AML-193 (cell line): ENCODE measurements around the gene GOSR1.
"Not testable (repeated sequence)": the region's sequence is repeated elsewhere in the genome, so short reads cannot be mapped to it uniquely, and the experiment has no call there.

Experiments used
- DNase-seq, 2 experiments: peaks; one replicate each; lab custom pipeline; 2025; lab: John Stamatoyannopoulos, UW

The GOSR1 gene

GRCh38 chr17:30477083-30477773, at the start of gene GOSR1:
Gene GOSR1 (plus strand): TSS chr17:30477408. CDS start chr17:30477434, 26 bp downstream.
- DNase-seq: peak; percentile 97 to 98

DNA sequence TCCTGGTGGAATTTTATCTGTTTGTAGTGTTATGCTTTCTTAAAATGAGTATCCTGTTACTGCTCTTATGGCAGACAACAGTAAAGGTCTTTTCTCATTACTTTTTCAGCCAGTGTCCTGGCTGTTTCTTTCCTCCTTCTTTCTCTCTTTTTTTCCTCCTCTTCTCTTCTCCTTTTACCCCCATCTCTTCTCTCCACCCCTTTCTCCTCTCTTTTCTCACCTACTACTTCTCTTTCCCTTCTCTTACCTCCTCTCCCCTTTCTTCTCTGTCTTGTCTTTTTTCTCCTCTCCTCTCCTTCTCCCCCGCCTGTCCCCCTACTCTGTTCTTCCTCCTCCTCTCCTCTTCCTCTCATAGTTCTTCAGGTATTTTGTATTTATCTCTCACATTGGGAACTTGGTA, 49.6 kb upstream of the GOSR1 start:
- DNase-seq: no peak

GRCh38 chr17:30429155-30429554, 48.1 kb upstream of the GOSR1 start:
- no peak for DNase-seq

DNA sequence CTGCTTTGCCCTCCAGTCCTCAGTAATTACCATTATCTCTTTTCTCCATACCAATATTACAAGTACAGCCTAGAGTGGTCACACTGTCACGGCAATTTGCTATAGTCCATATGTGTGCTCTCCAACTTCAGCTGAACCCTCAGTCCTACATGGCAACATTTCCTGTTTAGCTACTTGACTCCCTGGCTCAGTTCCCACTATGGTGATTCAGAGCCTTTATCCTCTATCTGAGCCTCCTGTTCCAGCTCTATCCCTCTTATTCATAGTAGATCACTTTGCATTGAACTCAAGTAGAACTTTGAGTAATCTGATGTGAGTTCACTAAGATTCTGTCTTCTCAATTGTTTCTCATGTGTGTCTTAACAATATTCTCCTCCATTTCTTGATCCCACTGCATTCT, 43.7 kb upstream of the GOSR1 start:
- DNase-seq: peak; percentile 48 to 69

- DNase-seq: no peak
Observed at GRCh38 chr17:30436729-30437128, 40.5 kb upstream of the GOSR1 start.

- no peak for DNase-seq
Observed at GRCh38 chr17:30443721-30444120, 33.5 kb upstream of the GOSR1 start.

DNA sequence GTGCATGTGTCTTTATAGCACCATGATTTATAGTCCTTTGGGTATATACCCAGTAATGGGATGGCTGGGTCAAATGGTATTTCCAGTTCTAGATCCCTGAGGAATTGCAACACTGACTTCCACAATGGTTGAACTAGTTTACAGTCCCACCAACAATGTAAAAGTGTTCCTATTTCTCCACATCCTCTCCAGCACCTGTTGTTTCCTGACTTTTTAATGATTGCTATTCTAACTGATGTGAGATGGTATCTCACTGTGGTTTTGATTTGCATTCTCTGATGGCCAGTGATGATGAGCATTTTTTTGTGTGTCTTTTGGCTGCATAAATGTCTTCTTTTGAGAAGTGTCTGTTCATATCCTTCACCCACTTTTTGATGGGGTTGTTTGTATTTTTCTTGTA, 30.6 kb upstream of the GOSR1 start:
- not testable (repeated sequence) for DNase-seq

DNA sequence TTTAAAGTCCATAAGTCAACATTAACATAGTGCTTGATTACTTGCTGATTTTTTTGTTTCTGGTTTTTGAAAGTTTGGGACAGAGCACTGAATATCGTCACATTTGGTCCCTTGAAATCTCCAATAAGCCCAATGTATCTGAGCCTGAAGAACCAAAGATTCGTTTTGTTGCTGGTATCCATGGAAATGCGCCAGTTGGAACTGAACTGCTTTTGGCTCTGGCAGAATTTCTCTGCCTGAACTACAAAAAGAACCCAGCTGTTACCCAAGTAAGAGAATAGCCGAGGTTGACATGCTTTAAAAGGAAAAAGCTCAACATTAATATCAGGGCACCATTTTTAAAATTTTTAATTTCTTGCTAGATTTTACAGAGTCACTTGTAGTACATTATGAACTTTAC, 27.7 kb upstream of the GOSR1 start:
- no peak for DNase-seq

DNA sequence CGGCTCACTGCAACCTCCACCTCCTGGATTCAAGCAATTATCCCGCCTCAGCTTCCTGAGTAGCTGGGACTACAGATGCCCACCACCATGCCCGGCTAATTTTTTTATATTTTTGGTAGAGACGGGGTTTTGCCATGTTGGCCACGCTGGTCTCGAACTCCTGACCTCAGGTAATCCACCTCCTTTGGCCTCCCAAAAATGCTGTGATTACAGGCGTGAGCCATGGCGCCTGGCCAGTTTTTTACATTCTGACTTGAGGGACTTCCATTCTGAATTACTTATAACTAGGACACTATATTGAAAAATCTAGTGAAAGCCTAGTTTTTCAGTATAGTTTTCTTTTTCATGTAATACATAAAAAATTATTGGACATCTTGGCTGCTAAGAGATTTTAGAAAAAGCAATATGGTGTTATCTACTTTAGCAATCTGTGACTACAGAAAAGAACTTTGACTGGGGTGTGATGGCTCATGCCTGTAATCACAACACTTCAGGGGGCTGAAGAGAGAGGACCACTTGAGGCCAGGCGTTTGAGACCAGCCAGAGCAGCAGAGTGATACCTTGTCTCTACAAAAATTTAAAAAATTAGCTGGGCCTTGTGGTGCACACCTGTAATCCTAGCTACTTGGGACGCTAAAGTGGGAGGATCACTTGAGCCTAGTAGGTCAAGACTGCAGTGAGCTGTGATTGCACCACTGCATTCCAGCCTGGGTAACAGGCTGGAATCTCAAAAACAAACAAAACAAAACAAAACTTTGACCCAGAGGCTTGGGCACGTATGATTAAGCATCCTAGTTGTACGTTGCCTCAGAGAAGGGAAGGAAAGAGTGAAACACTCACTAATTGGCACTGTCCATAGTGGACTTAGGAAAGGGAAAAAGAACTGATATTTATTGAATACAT, 26.8 kb upstream of the GOSR1 start:
- no peak for DNase-seq

DNA sequence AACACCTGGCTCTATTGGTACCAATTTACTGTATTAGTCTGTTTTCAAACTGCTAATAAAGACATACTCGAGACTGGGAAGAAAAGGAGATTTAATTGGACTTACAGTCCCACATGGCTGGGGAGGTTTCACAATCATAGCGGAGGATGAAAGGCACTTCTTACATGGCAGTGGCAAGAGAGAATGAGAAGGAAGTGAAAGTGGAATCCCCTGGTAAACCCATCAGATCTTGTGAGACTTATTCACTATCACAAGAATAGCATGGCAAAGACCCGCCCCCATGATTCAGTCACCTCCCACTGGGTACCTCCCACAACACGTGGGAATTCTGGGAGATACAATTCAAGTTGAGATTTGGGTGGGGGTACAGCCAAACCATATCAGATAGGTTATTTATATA, 22.6 kb upstream of the GOSR1 start:
- peak in 1 of 2 experiments; percentile 11 for DNase-seq

- no peak for DNase-seq
Observed at GRCh38 chr17:30458371-30458770, 18.8 kb upstream of the GOSR1 start.

- not testable (repeated sequence) for DNase-seq
Observed at GRCh38 chr17:30458797-30459413, 18.3 kb upstream of the GOSR1 start.

DNA sequence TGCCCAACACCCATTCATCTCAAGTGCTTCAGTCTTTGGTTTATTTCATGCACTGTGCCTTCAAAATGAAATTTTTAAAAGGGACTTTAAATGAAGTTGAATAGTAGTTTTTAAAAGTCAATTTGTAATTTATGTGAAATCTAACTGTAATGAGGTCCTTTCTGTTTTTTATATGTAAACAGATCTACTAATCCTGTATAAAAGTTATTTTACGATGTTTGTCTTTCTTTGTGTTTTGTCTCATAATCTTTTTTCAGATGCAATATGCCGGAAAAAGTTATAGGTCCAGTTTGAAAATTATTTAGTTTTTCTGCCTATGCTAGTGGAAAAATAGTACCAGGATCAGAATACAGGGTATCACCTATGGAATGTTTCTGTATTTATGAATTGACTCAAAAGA, 8.7 kb upstream of the GOSR1 start:
- no peak for DNase-seq

- DNase-seq: no peak
Observed at GRCh38 chr17:30472238-30472890, 4.8 kb upstream of the GOSR1 start.

GRCh38 chr17:30475206-30475605, 2.0 kb upstream of the GOSR1 start:
- DNase-seq: no peak

DNA sequence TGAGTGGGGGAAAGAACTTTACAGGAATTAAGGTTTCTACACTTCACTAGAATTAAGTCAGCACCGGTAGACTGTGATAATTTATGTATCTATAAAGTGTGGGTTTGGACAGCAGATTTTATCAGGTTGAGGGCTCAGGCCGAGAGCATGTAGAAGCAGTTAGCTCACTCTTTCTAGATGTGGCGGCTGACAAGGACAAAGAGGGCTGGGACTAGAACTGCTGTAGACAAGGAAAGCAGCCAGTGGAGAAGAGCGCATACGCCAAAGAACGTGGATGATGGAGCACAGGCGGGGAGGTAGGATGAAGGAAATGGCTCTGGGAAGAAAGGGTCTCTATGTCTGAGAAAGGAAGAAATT, 504 bp upstream of the GOSR1 start:
- DNase-seq: no peak

- DNase-seq: peak in 1 of 2 experiments; percentile 16
Observed at GRCh38 chr17:30477774-30478115, 537 bp downstream of the GOSR1 start.

GRCh38 chr17:30482555-30482954, 5.3 kb downstream of the GOSR1 start:
- DNase-seq: no peak

- DNase-seq: no peak
Observed at GRCh38 chr17:30483159-30483558, 6.0 kb downstream of the GOSR1 start.

DNA sequence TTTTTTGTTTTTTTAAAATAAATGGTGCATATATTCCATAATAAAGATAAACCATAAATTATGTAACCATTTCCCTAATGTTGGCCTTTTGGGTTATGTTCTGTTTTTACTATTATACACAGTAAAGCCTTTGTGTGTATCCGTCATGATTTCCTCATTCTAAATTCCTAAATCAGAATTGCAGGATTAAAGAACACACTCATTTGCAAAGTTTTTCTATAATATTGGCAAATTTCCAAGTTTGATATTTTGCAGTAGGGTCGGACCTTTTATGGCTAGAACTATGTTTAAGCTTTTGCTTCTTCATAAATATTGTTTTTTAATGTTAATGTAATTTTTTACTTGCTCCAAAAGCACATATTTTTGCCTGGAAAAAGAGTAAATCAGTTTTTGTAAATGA, 16.6 kb downstream of the GOSR1 start:
- no peak for DNase-seq

DNA sequence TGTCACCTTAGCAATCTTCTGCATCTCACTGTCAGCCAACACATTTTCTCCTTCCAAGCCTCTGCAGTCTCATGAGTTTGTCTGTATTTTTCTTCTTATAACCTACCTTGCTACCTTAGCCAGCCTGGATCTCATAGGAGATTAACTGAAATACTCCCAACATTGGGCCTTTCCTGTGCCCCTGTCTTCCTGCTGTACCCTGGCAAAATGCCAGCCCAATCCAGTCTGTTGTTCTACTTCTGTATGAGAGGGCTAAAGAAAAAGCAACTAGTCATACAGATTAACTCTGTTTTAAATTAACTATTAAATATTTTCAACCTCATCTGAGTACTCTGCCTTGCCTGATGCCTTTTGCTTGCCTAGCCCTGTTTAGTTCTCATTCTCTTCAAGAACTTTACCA, 18.4 kb downstream of the GOSR1 start:
- DNase-seq: no peak

- no peak for DNase-seq
Observed at GRCh38 chr17:30503558-30503957, 26.4 kb downstream of the GOSR1 start.
